LNCaP clone FGC (cell line): Measurements from ENCODE around the gene LILRB4.

Experiments used
- DNase-seq: peaks from one replicate; pipeline ENCODE4 v3.0.0-alpha.2; 2011; ENCODE audit warnings: low read depth
- H3K4me3 ChIP-seq: 2 replicates; pipeline ENCODE4 v1.5.1; 2011; ENCODE audit warnings: mild to moderate bottlenecking, low read depth, low read length, control low read depth
- TF ChIP-seq, protein P1 (sequence below): IDR thresholded peaks from 2 replicates; pipeline ENCODE4 v1.5.1; 2012; ENCODE audit warnings: mild to moderate bottlenecking; ENCODE audit not compliant: control insufficient read depth, insufficient read depth; ENCODE audit errors: extremely low read depth

The LILRB4 gene

DNA sequence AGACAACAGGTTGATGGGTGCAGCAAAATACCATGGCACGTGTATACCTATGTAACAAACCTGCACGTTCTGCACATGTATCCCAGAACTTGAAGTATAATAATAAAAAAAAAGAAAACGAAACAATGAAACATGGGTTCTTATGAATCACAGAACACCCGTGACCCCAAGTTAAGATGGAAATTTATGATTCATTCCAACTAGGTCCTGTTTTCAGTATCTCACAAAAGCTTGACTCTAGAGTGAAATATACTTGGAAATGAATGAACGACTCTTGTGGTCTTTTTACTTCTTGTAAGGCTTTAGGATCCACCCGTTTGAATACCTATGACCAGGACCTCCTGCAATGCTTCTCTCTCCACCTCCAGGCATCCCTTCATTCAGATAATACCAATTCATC, 3.5 kb upstream of the LILRB4 start:
- DNase-seq: no peak

DNA sequence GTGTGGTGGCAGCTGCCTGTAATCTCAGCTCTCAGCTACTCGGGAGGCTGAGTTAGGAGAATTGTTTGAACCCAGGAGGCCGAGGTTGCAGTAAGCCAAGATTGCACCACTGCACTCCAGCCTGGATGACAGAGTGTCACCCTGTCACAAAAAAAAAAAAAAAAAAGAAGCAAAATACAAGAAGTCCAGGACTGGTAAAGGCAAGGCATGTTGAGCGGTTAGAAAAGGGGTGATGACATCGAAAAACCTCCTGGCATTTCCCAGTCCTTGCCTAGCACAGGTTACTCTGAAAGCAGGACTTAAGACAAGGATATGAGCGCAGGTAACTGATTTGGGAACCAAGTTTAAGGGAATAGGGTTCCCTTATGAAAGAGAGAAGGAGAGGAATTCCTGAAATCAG, 2.5 kb upstream of the LILRB4 start:
- H3K4me3 ChIP-seq: no peak overlapping the region
- TF ChIP-seq, protein P1, sequence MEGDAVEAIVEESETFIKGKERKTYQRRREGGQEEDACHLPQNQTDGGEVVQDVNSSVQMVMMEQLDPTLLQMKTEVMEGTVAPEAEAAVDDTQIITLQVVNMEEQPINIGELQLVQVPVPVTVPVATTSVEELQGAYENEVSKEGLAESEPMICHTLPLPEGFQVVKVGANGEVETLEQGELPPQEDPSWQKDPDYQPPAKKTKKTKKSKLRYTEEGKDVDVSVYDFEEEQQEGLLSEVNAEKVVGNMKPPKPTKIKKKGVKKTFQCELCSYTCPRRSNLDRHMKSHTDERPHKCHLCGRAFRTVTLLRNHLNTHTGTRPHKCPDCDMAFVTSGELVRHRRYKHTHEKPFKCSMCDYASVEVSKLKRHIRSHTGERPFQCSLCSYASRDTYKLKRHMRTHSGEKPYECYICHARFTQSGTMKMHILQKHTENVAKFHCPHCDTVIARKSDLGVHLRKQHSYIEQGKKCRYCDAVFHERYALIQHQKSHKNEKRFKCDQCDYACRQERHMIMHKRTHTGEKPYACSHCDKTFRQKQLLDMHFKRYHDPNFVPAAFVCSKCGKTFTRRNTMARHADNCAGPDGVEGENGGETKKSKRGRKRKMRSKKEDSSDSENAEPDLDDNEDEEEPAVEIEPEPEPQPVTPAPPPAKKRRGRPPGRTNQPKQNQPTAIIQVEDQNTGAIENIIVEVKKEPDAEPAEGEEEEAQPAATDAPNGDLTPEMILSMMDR: no peak
- no peak for DNase-seq

More for the DNA sequence above, 3.5 kb upstream of the LILRB4 start:
- TF ChIP-seq, protein P1: no peak
- no peak overlapping the region for H3K4me3 ChIP-seq

DNA sequence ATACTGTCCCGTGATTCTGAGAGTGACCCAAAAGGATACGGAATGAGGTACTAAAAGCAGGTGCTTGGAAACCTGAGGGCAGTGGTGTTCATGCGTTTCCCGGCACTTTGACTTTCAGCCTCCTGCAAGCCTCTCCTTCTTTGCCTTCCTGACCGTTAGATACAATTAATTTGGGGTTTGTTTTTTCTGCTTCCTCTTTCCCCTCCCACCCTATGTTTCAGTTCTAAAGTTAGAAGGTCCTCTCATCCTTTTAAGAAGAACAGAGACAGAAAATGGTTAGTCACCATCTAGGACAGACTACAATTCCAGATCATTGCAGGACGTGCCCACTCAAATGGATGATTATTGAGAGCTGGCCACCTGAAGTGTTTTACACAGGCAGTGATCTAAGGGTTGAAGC, 1.8 kb upstream of the LILRB4 start:
- DNase-seq: no peak
- TF ChIP-seq, protein P1: no peak
- no peak overlapping the region for H3K4me3 ChIP-seq

DNA sequence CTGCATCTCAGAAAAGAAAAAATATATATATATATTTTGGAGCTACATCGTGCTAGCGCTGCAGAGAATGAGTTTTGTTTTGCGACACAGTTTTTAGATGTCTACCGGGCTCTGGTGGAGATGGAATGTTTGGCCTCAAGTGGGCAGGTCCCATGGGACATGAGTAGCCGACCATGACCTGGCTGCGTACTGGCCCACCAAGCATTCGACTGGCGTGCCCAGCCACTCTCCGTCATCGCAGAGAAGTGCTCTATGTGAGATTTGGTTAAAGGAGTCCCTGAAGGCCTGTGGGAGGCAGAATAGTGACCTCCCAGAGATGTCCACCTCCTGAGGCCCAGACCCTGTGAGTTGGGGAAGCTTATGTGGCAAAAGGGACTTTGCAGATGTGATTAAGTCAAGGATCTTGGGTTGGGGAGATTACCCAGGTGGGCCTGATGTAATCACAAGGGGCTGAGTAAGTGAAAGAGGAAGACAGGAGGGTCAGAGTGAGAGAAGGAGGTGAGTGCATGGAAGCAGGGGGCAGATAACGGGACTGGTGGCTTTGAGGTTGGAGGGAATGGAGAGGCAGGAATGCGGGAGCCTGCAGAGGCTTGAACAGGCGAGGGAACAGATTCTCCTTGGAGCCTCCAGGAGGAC, 821 bp upstream of the LILRB4 start:
- TF ChIP-seq, protein P1: no peak
- DNase-seq: no peak
- H3K4me3 ChIP-seq: no peak overlapping the region

DNA sequence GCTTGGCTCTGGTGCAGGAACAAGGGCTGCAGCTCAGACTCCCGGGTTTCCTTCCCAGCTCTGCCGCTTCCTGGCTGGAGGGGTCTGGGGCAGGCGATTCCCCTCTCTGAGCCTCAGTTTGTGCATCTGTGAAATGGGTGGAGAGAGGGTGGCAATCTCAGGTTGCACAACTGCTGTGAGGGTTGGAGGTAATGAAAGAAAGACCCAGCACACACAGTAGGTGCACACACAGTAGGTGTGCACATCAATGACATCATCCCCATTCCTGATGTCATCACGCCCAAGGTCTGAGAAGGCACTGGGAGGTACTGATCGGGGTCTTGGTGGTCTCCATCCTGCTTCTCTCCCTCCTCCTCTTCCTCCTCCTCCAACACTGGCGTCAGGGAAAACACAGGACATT, 2.7 kb downstream of the LILRB4 start:
- TF ChIP-seq, protein P1: no peak
- DNase-seq: no peak
- H3K4me3 ChIP-seq: no peak overlapping the region

DNA sequence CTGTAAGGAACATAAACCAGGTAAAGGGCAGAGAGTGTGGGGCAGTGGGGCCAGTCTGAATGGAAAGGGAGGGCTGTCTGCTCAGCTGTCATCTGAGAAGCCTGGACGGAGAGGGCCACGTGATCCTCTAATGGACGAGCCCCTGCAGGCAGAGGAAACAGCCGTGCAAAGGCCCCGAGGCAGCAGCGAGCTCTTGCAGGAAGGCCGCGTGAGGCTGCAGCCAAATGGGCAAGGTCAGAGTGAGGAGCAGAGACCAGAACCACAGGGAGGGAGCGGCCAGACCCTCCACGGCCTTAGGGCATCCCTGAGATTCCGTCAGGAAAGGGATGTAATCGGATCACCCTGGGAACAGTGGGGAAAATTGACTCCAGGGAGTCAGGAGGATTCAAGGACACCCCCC, 4.4 kb downstream of the LILRB4 start:
- DNase-seq: no peak
- TF ChIP-seq, protein P1: no peak

DNA sequence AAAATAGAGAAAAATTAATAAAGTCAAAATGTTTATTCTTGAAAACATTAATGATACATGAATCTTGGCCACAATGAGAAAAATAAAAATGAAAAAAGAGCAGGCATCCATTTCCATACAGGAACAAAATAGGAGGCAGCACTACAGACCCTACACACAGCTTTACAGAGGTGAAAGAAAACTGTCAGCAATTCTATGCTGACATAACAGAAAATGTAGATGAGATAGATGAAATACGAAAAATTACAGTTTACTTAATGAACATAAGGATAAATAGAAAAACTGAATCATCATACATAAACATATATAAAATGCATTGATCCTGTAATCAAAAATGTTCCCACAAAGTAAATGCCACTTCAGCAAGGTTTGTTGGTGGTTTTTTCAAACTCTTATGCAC, 5.6 kb downstream of the LILRB4 start:
- no peak for DNase-seq
- TF ChIP-seq, protein P1: no peak
- H3K4me3 ChIP-seq: no peak overlapping the region

More for the DNA sequence above, 4.4 kb downstream of the LILRB4 start:
- H3K4me3 ChIP-seq: no peak overlapping the region
